ENCODE measurements around the gene ASIC4. TPM values are rescaled to one million over a fixed set of nuclear protein-coding genes. Genes with fewer than 3 reads are reported as not detected.
A peak's percentile ranks its signal among the peaks of the same experiment; 100 is the strongest.

The ASIC4 gene
- total RNA-seq, 2 experiments from 2014 or later = not detected

DNA sequence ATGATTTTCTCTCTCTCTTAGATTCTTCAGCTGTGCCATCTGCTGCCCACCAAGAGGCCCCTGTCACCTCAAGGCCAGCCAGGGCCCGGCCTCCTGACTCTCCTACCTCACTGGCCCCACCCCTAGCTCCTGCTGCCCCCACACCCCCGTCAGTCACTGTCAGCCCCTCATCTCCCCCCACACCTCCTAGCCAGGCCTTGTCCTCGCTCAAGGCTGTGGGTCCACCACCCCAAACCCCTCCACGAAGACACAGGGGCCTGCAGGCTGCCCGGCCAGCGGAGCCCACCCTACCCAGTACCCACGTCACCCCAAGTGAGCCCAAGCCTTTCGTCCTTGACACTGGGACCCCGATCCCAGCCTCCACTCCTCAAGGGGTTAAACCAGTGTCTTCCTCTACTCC, 25.0 kb upstream of the ASIC4 start:
- no peaks in the 10 kb centered on the region for H3K4me1 Mint-ChIP-seq
- H3K4me3 Mint-ChIP-seq = no peak overlapping the region
- no peak for DNase-seq
- H3K27ac Mint-ChIP-seq = no peak overlapping the region
- H3K27me3 Mint-ChIP-seq = peaks cover 49% of the 10 kb centered on the region
- no peaks in the 10 kb centered on the region for H3K36me3 Mint-ChIP-seq
- H3K9me3 Mint-ChIP-seq = no peaks in the 10 kb centered on the region

DNA sequence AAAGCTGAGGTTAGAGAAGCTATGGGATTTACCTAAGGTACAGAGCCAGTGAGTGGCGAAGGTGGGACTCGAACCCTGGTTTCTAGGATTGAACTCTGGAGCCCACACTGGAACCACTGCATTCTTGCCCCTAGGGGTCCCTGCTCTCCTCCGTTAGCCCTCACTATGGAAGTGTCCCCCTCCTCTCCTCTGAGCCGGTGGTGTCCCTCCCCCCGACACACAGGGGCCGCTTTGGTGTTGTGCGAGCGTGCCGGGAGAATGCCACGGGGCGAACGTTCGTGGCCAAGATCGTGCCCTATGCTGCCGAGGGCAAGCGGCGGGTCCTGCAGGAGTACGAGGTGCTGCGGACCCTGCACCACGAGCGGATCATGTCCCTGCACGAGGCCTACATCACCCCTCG, 24.1 kb upstream of the ASIC4 start:
- no peak overlapping the region for H3K27ac Mint-ChIP-seq
- DNase-seq = no peak
- no peaks in the 10 kb centered on the region for H3K36me3 Mint-ChIP-seq
- H3K4me3 Mint-ChIP-seq = no peak overlapping the region
- H3K27me3 Mint-ChIP-seq = peaks cover 52% of the 10 kb centered on the region
- H3K9me3 Mint-ChIP-seq = no peaks in the 10 kb centered on the region
- H3K4me1 Mint-ChIP-seq = no peaks in the 10 kb centered on the region

DNA sequence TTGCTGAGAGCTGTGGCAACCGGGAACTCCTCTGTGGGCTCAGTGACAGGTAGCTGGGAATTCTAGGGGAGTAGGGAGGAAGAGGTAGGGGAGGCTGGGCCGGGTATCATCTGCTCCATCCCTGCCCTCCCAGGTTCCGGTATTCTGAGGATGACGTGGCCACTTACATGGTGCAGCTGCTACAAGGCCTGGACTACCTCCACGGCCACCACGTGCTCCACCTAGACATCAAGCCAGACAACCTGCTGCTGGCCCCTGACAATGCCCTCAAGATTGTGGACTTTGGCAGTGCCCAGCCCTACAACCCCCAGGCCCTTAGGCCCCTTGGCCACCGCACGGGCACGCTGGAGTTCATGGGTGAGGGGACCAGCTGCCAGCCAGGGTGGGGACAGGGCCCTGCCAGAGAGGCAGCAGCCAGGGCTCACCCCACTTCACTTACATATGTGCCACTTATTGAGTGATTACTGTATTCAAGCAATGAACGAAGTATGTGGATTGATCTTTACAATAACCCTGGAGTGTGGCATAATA, 23.6 kb upstream of the ASIC4 start:
- Mint-ChIP-seq H3K27ac (no peak overlapping the region), H3K27me3 (peaks cover 52% of the 10 kb centered on the region), H3K36me3 (no peaks in the 10 kb centered on the region), H3K4me1 (no peaks in the 10 kb centered on the region), H3K4me3 (no peak overlapping the region), H3K9me3 (no peaks in the 10 kb centered on the region)
- DNase-seq = no peak

DNA sequence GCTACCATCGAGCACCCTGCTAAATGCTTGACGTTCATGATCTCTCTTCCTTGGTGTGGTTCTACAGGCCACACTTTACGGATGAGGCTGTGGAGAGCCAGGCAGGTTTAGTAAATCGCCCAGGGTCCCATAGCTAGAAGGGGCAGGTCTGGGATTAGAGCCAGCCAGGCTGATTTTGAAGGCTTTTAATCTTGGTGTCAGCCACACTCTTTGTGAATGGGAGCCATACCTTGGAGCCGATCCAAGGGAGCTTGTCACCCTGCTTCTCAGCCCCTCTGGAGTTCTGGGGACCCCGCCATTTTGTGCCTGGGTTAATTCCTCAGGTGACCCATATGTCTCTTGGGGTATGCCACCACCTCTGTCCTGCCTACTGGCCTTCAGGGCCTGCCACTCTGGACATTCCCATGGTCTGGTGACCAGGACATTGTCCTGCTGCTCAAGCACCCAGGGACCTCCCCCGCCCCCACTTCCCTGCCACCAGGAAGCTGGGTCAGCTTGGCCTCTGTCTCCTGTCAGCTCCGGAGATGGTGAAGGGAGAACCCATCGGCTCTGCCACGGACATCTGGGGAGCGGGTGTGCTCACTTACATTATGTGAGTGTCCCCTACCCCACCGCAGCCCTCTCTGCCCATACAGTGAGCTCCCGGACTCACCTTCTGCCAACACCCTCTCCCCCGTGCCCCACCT, 22.9 kb upstream of the ASIC4 start:
- Mint-ChIP-seq H3K27ac (no peak overlapping the region), H3K4me3 (no peak overlapping the region), H3K4me1 (no peaks in the 10 kb centered on the region), H3K36me3 (no peaks in the 10 kb centered on the region), H3K27me3 (peaks cover 52% of the 10 kb centered on the region), H3K9me3 (no peaks in the 10 kb centered on the region)
- no peak for DNase-seq

DNA sequence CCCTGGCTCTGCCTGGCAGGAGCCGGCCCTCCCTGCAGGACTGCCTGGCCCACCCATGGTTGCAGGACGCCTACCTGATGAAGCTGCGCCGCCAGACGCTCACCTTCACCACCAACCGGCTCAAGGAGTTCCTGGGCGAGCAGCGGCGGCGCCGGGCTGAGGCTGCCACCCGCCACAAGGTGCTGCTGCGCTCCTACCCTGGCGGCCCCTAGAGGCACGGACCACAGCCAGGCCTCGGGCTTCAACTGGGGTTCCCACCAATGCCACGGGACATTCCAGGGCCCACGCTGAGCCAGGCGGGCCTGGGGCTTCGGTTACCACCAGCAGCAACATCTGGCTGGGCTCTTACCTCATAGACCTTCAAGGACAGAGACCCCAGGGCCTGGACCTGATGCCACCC, 21.7 kb upstream of the ASIC4 start:
- H3K4me1 Mint-ChIP-seq = peaks cover 5% of the 10 kb centered on the region
- peaks cover 52% of the 10 kb centered on the region for H3K27me3 Mint-ChIP-seq
- no peaks in the 10 kb centered on the region for H3K36me3 Mint-ChIP-seq
- H3K27ac Mint-ChIP-seq = no peak overlapping the region
- no peaks in the 10 kb centered on the region for H3K9me3 Mint-ChIP-seq
- H3K4me3 Mint-ChIP-seq = no peak overlapping the region
- DNase-seq = no peak

DNA sequence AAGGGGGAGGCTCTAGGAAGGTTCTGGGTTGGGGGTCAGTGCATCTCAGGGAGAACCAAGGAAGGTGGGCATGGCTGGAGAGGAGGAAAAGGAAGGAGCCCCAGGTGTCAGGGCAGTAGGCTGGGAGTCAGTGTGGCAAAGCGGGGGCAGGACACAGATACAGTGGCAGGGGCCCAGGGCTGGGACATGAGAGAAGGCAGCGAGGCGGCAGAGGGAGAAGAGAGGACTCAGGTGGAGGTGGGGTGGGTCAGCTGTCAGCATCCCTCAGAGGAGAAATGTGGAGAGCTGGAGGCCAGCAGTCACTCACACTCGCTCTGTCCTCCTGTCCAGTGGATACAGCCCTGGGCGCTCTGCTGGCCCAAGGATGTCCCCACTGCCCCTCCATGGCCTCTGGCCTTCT, 21.2 kb upstream of the ASIC4 start:
- Mint-ChIP-seq H3K4me1 (peaks cover 6% of the 10 kb centered on the region), H3K27ac (no peak overlapping the region), H3K9me3 (no peaks in the 10 kb centered on the region), H3K4me3 (no peak overlapping the region), H3K27me3 (peaks cover 52% of the 10 kb centered on the region), H3K36me3 (no peaks in the 10 kb centered on the region)
- DNase-seq = no peak

DNA sequence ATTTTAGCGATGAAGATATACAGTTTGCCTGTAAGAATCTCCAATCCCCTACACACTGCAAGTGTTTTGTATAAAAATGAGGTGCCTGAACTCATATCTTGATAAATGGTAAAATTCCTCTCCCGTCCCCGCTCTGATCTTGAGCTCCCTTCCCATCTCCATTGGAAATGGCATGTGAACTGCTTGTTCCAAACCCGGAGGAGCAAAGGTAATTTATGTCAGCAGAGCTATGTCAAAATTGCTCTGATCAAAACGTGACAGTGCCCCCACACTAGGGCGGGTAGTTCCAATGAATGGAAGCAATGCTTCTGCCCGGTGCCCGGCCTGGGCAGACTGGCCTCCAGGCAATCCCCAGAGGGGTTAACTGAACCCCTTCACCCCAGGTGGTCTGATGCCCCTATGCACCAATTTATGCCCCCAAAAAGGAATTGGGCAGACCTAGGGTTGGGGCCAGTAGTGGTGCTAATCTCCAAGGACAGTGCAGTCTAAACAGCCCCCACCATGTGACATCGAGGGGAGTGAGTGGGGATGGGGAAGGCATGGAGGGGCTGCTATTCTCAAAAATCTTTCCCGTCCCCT, 19.2 kb upstream of the ASIC4 start:
- no peaks in the 10 kb centered on the region for H3K36me3 Mint-ChIP-seq
- H3K9me3 Mint-ChIP-seq = no peaks in the 10 kb centered on the region
- H3K27me3 Mint-ChIP-seq = peaks cover 57% of the 10 kb centered on the region
- DNase-seq = no peak
- no peak overlapping the region for H3K4me3 Mint-ChIP-seq
- H3K27ac Mint-ChIP-seq = no peak overlapping the region
- H3K4me1 Mint-ChIP-seq = peaks cover 22% of the 10 kb centered on the region

DNA sequence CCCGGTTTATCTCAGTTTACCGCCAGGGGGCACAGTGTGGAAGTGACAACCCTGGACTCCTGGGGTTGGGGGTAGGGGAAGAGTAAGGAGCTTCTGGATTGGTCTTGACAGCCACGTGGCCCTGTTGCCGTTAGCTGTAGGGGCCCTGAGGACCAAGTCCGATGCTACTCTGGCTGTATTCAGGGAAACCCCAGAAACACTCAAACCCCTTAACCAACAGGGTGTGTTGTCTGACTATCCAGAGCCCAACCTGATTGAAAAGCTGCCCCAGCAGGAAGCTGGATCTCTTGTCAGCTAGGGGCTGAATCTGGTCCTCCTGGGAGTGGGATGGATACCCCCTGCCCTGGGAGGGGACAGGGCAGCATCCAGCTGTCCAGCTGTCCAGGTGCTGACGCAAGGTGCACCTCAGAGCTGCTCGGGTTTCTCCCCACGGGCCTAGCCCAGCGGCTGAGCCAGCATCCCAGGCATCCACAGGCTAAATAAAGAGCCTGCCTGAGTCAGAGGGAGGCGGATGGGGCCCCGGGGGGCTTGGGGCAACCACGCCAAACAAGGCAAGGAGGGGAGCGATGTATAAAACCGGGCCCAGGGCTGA, 18.7 kb upstream of the ASIC4 start:
- H3K4me3 Mint-ChIP-seq = no peak overlapping the region
- peaks cover 57% of the 10 kb centered on the region for H3K27me3 Mint-ChIP-seq
- H3K9me3 Mint-ChIP-seq = no peaks in the 10 kb centered on the region
- no peak overlapping the region for H3K27ac Mint-ChIP-seq
- DNase-seq = peak; percentile 65
- peaks cover 24% of the 10 kb centered on the region for H3K4me1 Mint-ChIP-seq
- no peaks in the 10 kb centered on the region for H3K36me3 Mint-ChIP-seq

DNA sequence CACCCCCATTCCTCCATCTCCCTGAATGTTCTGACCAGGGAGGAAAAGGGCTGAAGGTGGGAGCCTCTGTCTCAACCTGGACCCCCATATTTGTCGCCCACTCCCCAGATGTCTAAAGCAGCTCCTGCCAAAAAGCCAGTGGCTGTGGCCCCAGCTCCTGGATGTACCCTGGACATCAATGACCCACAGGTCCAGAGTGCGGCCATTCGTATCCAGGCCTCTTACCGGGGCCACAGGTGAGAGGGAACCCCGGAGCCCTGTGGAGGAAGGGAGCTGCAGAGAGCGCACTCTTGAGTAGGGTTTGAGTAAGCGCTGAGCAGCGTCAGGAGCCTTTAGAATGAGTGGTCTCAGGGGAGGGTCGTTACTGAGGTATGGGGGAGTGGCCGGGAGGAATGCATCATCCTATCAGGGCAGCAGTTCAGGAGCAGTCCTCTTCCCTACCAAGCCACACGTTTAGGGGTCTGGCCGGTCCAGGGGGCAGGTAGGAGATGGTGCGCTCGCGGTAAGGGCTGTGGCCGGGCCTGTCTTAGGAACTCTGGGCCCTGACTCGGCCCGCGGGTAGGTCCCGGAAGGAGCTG, 17.9 kb upstream of the ASIC4 start:
- DNase-seq = no peak
- Mint-ChIP-seq H3K36me3 (peaks cover 2% of the 10 kb centered on the region), H3K4me3 (peak overlapping the region; percentile 10), H3K27me3 (peaks cover 57% of the 10 kb centered on the region), H3K4me1 (peaks cover 28% of the 10 kb centered on the region), H3K27ac (peak overlapping the region; percentile 12), H3K9me3 (no peaks in the 10 kb centered on the region)

DNA sequence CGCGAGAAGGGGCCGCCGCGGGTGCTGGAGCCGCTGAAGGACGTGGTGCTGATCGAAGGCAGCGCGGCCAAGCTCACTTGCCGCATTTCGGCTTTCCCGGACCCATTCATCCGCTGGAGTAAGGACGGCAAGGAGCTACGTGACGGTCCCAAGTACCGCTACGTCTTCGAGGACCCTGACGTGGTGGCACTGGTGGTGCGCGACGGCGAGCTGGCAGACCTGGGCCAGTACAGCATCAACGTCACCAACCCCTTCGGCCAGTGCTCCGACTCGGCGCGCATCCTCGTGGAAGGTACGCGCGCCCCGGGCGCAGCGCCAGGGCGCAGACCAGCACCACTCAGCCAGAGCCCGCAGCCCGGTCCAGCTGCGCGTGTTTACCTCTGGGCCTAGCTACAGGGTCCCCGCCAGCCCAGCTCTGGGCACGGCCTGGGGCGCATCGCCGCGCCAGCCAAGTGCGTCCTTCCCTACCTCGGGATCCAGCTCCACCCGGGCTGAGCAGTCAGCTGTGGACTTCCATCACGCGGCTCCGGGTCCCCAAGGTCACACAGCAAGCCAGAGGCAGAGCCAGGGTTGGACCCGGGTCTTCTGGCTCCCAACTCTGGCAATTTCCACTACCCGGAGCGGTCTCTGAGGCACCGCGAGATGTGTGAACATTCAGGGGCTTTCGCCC, 17.3 kb upstream of the ASIC4 start:
- DNase-seq = no peak
- H3K4me1 Mint-ChIP-seq = peaks cover 31% of the 10 kb centered on the region
- no peak overlapping the region for H3K27ac Mint-ChIP-seq
- H3K27me3 Mint-ChIP-seq = peaks cover 57% of the 10 kb centered on the region
- no peaks in the 10 kb centered on the region for H3K9me3 Mint-ChIP-seq
- H3K36me3 Mint-ChIP-seq = peaks cover 6% of the 10 kb centered on the region
- peak overlapping the region; percentile 94 for H3K4me3 Mint-ChIP-seq

DNA sequence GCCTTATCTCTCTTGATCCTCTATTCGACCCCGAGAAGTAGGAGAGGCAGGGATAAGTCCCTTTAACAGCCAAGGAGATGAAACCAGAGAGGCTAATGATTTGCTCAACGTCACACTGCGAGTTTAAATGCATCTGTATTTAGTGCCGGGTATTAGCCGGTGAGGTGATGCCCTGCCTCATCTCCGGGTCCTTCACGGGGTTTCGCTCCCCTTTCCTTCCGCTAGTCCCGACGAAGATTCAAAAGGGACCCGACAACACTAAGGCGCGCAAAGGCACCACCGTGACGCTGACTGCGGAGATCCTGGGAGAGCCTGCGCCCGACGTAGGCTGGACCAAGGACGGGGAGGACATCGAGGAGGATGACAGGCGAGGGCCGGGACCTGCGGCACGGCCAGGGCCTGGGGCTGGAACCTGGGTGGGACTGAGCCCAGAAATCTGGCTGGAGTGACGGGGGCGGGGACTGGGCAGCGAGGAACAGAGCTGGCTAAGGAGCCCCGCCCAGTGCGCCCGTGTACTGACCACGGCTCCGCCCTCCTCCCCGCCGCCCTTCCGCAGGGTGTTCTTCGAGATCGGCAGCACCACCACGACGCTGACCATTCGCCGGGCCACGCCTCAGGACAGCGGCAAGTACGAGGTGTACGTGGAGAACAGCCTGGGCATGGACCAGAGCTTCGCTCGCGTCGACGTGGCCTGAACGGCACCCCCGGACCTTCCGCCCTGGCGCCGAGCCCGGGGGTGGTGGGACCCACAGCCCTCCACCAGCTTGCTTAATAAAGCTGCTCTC, 16.6 kb upstream of the ASIC4 start:
- DNase-seq = peak; percentile 22
- Mint-ChIP-seq H3K9me3 (no peaks in the 10 kb centered on the region), H3K36me3 (peaks cover 8% of the 10 kb centered on the region), H3K27me3 (peaks cover 57% of the 10 kb centered on the region), H3K4me3 (peak overlapping the region; percentile 94), H3K4me1 (peaks cover 31% of the 10 kb centered on the region), H3K27ac (no peak overlapping the region)

DNA sequence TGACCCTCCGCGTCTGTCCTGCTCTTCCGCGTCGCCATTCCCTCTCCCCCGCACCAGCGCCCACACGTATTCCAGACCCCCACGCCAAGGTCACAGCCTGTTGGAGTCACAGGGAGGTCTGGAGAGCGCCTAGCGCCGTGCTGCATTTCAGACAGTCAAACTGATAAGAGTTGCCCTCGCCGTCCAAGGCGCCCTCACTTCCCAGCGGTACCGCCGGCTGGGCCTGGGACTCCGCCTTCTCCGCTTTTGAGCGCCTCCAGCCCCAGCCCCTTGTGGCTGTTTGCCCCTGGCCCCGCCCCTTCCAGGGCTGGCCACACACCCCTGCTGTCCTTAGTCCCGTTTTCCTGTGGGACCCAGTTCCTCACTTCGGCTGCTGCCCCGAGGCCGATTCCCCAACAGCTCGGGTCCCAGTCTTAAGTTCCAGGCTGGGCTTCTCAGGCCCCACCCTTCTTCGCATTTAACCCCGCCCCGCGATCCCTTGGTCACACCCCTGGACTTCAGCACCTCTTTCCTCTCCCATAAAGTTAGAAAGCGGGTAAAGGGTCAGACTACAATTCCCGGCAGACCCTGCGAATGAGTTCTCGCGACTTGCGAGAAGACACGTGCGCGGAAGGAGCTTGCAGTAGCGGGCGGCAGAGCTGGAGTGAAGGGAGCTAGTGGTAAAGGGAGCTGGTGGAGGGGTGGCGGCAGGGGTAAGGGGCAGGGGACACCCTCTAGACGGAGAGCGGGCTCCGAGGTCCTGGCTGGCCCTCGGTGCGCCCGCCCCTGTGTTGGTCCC, 15.8 kb upstream of the ASIC4 start, which contains the start of gene GMPPA:
Gene GMPPA (plus strand): TSS at position 612 of the 778 bp plus-strand sequence. CDS start 1,085 bp downstream, outside the sequence.
- peaks cover 8% of the 10 kb centered on the region for H3K36me3 Mint-ChIP-seq
- peaks cover 31% of the 10 kb centered on the region for H3K4me1 Mint-ChIP-seq
- peaks cover 50% of the 10 kb centered on the region for H3K27me3 Mint-ChIP-seq
- peak; percentile 92 for DNase-seq
- H3K27ac Mint-ChIP-seq = peak within 1 kb of the TSS; percentile 80
- H3K4me3 Mint-ChIP-seq = peak within 1 kb of the TSS; percentile 94
- no peaks in the 10 kb centered on the region for H3K9me3 Mint-ChIP-seq

DNA sequence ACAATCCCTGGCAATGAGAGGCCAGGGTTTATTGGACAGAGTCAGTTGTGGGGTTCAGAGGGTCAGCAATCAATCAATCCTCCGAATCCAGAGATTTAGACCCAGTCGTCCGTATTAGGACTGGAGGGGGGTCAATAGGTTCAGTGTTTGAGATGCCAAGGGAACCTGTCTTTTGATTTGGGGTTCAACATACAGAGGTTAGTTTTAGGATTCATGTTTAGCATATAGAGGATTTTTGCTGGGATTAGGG, 15.3 kb upstream of the ASIC4 start:
- H3K9me3 Mint-ChIP-seq = no peaks in the 10 kb centered on the region

DNA sequence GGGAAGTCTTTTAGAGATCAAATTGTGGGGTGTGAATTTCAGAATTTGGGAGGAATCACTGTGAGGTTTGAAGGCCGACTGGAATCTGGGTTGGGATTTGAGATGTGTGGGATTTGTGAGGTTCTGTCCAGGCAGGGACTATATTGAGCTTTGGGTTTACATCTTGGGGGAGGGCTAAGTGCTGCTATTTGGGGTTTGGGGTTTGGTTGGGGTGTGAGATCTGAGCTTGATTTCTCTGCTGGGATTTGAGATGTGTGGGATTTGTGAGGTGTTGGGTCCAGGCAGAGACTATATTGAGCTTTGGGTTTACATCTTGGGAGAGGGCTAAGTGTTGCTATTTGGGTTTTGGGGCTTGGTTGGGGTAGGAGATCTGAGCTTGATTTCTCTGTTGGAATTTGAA, 14.7 kb upstream of the ASIC4 start:
- peak overlapping the region; percentile 80 for H3K27ac Mint-ChIP-seq
- peaks cover 31% of the 10 kb centered on the region for H3K4me1 Mint-ChIP-seq
- H3K4me3 Mint-ChIP-seq = peak overlapping the region; percentile 94
- H3K36me3 Mint-ChIP-seq = peaks cover 12% of the 10 kb centered on the region
- H3K27me3 Mint-ChIP-seq = peaks cover 39% of the 10 kb centered on the region
- H3K9me3 Mint-ChIP-seq = no peaks in the 10 kb centered on the region
- DNase-seq = no peak

More for the DNA sequence above, 15.3 kb upstream of the ASIC4 start:
- DNase-seq = no peak
- Mint-ChIP-seq H3K4me3 (peak overlapping the region; percentile 94), H3K36me3 (peaks cover 12% of the 10 kb centered on the region), H3K27me3 (peaks cover 44% of the 10 kb centered on the region), H3K27ac (peak overlapping the region; percentile 80), H3K4me1 (peaks cover 31% of the 10 kb centered on the region)
